KOPT-K1 (cell line): ENCODE results near the gene NPM3.

ENCODE experiments used
- H3K27ac ChIP-seq: fragments of 200-600 bp; sonication (generic); 2 replicates; pipeline ENCODE4 v1.5.1; 2016; ENCODE audit warnings: antibody characterized with exemption, mild to moderate bottlenecking, low read depth, low read length; ENCODE audit not compliant: poor library complexity, severe bottlenecking
- H3K36me3 ChIP-seq: fragments of 200-600 bp; sonication (generic); 2 replicates; pipeline ENCODE4 v1.5.1; 2017; ENCODE audit warnings: antibody characterized with exemption, mild to moderate bottlenecking, low read length, moderate library complexity; ENCODE audit not compliant: insufficient read depth
- H3K9me3 ChIP-seq: fragments of 200-600 bp; sonication (generic); 2 replicates; pipeline ENCODE4 v1.5.1; 2017; ENCODE audit warnings: antibody characterized with exemption, low read length, mild to moderate bottlenecking; ENCODE audit not compliant: insufficient read depth, poor library complexity, severe bottlenecking

NPM3 gene

DNA sequence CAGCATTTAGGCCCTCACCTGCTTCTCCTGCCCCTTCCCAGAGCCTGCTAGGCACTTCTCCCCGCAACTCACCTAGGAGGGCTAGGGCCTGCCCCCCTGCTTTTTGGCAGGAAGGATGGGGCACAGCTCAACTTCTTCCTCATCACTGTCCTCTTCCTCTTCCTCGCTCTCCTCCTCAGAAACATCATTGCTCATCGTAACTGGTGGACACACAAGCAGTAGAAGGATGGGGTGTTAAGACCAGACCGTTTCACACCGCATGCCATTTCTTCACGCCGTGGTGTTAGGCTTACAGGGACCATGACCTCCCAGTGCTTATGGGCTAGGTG lies 1.6 kb downstream of the NPM3 start:
- no peaks in the 10 kb centered on the region for H3K9me3 ChIP-seq
- H3K36me3 ChIP-seq, result peaks cover 24% of the 10 kb centered on the region
- H3K27ac ChIP-seq, result no peak overlapping the region

DNA sequence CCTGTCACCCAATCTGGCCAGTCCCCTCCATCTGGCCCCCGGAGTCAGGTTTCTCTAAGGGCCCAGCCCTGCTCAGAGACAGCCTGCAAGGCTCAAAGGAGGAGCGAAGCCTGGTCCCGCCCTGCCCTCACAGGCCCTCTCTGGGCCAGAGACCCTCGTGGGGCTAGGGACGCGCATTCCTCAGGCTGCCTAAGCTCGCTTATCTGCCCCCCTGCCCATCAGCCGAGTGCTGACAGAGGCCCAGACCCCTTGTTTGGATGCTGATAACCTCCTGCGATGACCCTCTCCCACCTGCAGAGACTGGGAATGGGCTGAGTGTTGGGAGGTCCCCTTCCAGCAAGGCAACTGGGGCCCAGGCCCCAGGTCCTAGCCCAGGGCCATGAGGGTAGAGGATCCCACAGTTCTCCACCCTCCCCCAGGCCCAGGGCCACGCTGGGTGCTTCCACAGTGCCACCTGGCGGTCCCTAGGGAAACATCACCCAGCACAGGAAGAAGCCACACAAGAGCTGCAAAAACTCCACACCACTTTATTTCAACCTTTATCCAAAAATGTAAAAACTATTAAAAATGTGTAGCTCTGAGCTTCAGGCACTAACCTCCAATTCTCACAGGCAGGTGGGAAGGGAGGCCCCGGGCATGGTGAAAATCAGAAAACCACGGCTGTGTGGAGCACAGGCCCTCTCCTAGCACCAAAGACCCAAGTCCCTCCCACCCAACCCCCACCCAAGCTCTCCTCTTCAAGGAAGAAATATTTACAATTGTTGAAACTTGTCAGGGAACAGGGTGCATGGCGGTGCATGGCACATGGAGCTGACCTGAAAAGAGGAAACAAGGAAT lies 2.2 kb downstream of the NPM3 start:
- H3K36me3 ChIP-seq, result peaks cover 18% of the 10 kb centered on the region
- H3K9me3 ChIP-seq, result no peaks in the 10 kb centered on the region
- H3K27ac ChIP-seq, result no peak overlapping the region

DNA sequence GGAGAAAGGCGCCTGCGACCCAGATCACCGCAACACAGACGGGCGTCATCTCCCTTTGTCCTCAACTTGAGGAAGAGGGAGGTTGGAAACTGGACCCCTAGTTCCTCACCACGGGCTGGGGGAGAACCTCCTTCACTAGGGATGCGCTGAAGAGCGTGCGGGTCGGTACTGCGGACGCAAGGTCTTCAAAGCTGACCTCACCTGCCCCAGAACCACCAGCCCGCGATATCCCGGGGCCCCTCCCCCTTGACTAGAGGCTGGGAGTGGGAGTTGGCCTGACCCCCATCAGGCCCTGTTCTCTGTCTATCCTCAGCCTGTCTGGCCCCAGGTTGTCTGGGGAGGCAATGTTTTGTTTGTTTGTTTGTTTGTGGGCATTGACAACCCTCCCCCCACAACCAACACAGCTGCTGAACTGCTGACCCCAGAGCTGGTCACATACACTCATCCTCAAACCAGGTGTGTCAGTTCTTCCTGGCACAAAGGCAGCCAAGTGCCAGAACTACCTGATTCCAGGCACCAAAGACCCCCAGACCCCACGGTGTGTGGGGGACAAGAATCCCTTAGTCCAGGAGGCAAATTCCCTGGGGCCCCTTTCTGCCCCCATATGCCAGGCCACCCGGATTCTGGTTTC lies 2.9 kb downstream of the NPM3 start:
- no peak overlapping the region for H3K27ac ChIP-seq
- no peaks in the 10 kb centered on the region for H3K9me3 ChIP-seq
- H3K36me3 ChIP-seq, result peaks cover 11% of the 10 kb centered on the region; the same call in 1 of the 2 replicates

- Histone ChIP-seq H3K36me3 (peaks cover 5% of the 10 kb centered on the region; the same call in 1 of the 2 replicates), H3K9me3 (no peaks in the 10 kb centered on the region), H3K27ac (no peak overlapping the region)
These were observed 3.6 kb downstream of the NPM3 start for GRCh38 chr10:101779544-101780186.

DNA sequence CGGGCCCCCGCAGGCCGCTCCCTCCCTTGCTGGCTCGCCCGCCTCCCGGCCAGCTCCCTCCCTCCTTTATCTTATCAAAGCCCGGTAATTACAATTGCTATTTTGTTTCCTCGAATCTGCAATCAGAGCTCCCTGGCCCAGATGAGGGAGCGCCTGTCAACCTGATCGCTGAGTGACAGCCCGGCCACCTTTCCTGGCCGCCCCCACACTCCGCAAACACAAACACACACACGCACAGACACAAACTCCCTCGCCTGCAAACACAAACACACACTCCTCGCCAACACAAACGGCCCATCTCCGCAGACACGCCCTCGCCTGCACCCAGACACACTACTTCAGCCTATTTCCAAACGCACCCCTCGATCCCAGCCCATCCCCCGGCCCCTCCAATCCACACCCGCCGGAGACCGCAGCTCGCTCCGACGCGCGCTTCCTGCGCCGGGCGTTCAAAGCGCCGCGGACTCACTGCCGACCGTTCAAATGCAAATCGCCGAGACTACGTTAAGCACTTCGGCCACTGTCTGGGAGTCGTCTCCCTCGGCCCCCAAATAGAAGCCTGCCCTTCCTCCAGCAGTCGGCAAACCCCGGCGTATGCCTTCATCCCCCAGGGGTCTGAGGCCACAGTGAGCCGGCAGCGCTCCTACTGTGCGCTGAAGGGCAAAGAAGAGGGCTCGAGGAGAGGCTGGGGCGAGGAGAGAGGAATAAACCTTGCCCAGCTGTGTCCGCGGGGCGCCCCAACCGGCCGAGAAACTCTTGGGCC lies 4.3 kb downstream of the NPM3 start:
- Histone ChIP-seq H3K36me3 (peaks cover 5% of the 10 kb centered on the region; the same call in 1 of the 2 replicates), H3K27ac (no peak overlapping the region), H3K9me3 (no peaks in the 10 kb centered on the region)

DNA sequence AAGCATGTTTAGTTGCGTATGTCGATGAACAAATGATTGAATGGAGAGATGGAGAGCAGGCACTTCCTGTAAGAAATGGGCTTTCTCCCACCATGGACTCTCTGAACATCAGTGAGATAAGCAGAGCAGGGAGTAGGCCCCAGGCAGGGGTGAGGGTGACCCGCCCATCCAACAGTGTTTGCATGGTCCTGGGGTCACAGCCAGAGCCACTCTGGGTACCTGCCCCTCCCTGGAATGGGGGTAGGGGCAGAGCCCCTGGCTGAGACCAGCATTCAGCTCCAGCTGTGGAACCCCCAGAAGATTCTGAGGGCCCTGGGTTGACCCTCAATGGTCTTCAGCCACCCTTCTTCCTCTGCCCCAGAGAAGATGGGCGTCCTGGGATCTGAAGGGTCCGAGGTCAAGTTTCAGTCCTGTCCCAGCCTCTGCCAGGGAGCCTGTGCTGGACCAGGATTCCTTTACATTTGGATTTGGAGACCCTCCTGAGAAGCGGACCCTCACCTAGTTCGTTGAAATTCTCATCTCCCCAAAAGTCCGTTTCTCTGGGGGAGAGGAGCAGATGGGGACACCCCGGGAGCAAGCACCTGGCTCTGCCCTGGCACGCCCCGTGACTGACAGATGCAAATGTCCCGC lies 5.0 kb downstream of the NPM3 start:
- Histone ChIP-seq H3K36me3 (peaks cover 5% of the 10 kb centered on the region; the same call in 1 of the 2 replicates), H3K27ac (no peak overlapping the region)

GRCh38 chr10:101777619-101778145 lies 5.6 kb downstream of the NPM3 start:
- Histone ChIP-seq H3K27ac (no peak overlapping the region), H3K9me3 (no peaks in the 10 kb centered on the region)

More for the DNA sequence above, 5.0 kb downstream of the NPM3 start:
- no peaks in the 10 kb centered on the region for H3K9me3 ChIP-seq

GRCh38 chr10:101776161-101776817 lies 7.0 kb downstream of the NPM3 start:
- peaks cover 5% of the 10 kb centered on the region; the same call in 1 of the 2 replicates for H3K36me3 ChIP-seq
- no peaks in the 10 kb centered on the region for H3K9me3 ChIP-seq
- no peak overlapping the region for H3K27ac ChIP-seq

More at GRCh38 chr10:101777619-101778145, 5.6 kb downstream of the NPM3 start:
- H3K36me3 ChIP-seq, result peaks cover 5% of the 10 kb centered on the region; the same call in 1 of the 2 replicates

DNA sequence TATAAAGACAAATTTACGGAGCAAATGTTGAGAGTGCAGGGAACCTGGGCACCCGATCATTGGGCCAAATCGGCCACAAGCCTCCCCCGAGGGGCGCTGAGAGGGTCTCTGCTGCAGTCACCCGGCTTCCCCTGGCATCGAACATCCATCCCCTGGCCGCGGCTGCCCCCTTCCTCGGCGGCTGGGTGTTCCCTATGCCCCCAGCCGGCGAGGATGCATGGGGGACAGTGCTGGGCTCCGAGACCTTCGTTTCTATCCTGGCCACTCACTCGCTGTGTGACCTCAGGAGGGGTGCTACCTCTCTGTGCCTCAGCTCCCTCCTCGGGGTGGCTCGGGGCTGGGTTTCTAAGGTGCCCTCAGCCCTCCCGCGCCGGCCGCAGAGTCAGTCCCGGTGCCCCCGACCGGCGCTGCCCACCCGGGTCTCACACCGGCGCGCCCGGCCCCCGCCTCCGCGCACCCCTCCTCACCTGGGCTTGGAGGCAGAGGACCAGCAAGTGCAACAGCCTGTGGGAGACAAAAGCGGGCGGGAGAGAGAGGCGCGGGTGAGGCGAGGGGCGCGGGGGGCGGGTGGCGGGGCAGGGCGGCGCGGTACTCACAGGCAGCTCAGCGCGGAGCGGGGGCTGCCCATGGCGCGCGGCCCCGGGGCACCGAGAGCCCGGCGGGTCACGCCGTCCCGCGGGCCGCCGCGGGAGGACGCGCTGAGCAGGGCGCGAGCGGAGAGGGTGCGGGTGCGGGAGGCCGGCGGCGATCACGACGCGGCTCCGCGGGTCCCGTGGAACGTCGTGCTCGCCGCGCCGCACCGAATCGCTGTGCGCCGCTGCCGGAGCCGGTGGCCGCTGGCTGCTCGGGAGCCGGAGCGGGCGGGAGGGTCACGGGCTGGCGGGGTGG lies 7.7 kb downstream of the NPM3 start, which contains the start of gene FGF8:
FGF8 (minus strand) TSS at position 842 of the 888 bp plus-strand sequence; CDS start at position 628, 214 bp downstream.
- peaks cover 5% of the 10 kb centered on the region; the same call in 1 of the 2 replicates for H3K36me3 ChIP-seq
- no peak within 1 kb of the TSS for H3K27ac ChIP-seq
- no peaks in the 10 kb centered on the region for H3K9me3 ChIP-seq

- Histone ChIP-seq H3K36me3 (peaks cover 5% of the 10 kb centered on the region; the same call in 1 of the 2 replicates), H3K27ac (no peak overlapping the region), H3K9me3 (no peaks in the 10 kb centered on the region)
These were observed 8.5 kb downstream of the NPM3 start for GRCh38 chr10:101774589-101775272.

- no peaks in the 10 kb centered on the region for H3K9me3 ChIP-seq
- H3K36me3 ChIP-seq, result peaks cover 5% of the 10 kb centered on the region; the same call in 1 of the 2 replicates
- no peak overlapping the region for H3K27ac ChIP-seq
These were observed 9.2 kb downstream of the NPM3 start for GRCh38 chr10:101773923-101774588.
